Inferior parietal cortex (tissue), 1 donor: ENCODE results near the gene ACTR5.

ENCODE experiments used
- DNase-seq: peaks from one replicate; pipeline ENCODE4 v3.0.0-alpha.2; 2016; ENCODE audit errors: extremely low spot score

ACTR5 gene

GRCh38 chr20:38728911-38729642 lies 19.2 kb upstream of the ACTR5 start:
- no peak for DNase-seq

DNA sequence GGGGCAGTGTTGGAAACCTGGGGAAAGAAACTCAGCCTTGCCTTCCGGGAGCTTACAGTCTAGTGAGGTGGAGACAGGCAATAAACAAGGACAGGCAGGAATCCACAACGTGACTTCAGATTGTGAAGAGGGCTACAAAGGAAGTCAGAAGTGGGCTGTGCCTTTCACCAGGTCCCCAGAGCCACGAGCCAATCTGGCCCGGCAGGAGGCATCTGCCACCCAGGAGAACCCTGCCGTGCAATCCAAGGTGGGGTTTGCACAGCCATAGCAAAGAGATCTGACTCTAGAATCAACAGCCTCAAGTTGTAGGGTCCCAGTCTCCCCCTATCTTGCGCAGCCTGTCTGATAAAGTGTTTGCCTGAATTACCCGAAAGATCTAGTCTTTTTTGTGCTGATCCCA lies 18.5 kb upstream of the ACTR5 start:
- DNase-seq, result no peak

DNA sequence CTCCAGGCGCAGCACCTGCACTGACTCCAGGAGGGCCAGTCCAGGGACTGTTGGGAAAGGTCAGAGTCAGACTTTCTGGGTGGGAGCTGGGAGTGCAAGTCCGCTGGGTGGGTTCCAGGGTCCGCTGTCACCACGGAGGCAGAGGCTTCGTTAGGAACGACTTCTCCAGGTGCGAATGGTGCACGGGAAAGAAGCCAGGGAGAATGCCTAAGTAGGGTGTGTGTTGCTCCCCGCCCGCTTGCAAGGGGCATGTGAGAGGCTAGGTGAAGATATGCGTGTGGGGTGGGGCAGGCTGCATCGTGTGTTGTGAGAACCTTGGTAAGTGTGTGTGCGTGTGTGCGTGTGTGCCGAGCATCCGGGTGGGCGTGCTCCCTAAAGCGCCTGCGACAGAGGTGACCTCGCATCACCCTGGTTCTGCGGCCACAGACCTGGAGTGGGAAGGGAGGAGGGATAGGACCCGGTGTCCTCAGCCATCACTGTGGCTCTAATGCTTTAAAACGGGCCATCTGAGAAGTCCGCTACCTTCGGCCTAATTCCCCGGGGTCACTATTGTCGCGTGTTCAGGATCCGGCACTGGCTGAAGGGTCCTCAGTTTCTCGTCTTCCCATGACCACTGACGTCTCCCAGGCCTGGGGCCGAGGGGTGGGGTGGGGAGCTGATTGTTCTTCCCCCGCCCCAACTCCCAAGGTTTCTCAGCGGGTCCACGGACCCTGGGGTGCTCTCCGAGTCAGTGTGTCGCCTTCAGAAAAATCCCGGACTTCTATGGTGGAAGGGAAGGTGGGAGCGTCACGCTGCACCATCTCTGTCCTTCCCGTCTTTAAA lies 17.9 kb upstream of the ACTR5 start:
- no peak for DNase-seq

DNA sequence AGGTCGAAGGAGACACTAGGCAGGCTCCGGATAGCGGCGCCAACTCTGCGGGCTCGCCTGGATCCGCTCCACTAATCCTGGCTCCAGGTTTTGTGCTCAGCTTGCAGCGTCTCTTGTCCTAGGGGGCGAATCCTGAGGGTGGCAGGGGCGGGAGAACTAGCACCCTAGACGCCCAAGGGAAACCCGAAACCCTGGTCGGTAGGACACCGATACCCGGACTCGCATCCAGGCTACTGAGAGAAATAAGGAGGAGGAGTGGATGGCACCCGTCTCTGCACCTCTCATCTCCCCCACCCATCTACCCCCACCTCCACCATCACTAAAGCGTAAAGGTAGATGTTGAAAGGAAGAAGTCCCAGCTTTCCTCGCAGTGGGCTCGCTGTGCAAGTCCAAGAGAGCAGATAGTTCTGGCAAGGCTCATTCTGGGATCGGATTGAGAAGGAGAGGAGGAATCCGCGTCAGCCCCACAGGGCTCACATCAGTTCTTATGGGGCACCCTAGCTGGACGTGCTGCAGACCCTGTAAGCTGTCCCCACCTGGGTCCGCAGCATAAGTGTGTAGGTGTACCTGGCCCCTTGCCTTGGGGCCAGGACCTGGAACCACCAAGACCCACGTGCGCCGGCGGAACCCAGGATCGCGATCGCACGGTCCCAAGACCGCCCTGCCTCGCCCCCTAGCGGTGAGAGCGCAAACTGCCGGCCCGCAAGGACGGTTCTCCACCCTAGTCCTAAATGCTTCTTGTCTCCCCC lies 17.1 kb upstream of the ACTR5 start:
- peak; percentile 67 for DNase-seq

DNA sequence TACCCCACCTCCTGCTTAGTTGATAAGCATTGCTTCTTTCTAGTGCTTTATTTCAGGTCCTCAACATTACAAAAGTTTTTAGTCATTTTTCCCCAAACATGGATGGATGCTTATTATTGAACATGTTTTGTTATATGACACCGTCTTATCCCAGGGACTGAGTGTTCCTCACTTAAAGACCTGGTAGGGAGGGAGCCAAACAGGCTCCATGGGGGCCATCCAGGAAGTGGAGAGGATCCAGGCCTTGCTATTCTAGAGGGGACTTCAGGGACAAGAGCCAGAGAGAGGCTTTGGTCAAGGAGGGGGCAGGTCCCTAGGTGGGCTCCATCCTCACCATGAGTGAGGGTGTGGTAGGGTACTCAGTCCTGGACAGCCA lies 16.5 kb upstream of the ACTR5 start:
- no peak for DNase-seq

- no peak for DNase-seq
Observed at GRCh38 chr20:38732981-38733380, 15.3 kb upstream of the ACTR5 start.

DNA sequence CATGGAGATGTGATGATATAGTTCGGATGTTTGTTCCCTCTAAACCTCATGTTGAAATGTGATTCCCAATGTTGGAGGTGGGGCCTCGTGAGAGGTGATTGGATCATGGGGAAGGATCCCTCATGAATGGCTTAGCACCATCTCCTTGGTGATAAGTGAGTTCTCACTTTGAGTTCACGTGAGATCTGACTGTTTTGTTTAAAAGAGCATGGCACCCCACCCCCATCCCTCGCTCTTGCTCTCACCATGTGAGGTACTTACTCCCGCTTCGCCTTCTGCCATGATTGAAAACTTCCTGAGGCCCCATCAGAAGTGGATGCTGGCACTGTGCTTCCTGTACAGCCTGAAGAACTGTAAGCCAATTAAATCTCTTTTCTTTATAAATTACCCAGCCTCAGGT lies 13.1 kb upstream of the ACTR5 start:
- no peak for DNase-seq

- no peak for DNase-seq
Observed at GRCh38 chr20:38737887-38738286, 10.4 kb upstream of the ACTR5 start.

- DNase-seq, result no peak
Observed at GRCh38 chr20:38745757-38746156, 2.5 kb upstream of the ACTR5 start.

DNA sequence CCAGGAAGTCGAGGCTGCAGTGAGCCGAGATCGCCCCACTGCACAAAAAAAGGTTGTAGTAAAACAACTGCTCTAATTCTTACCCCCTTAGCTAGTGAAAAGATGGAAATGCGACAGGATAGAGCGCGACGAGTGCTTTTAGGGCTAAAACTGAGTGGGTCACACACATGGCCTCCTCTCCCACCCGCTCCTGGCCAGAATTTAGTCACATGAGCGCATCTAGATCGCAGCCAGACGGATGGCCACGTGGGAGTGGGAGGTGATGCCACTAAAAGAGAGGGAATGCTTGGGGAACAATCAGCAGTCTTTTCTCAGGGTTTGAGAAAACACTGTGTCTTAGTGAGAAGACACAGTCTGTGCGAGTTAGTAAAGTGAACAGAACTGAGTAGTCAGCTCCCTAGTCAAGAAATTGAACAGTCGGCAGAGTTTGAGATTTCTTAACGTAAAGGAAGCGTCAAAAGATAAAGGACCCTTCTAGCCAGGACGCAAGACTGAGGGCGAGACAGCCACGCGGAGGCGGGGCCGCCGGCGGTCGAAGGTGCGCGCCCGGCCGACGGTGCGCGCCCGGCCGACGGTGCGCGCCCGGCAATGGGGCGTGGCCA lies 664 bp upstream of the ACTR5 start:
- DNase-seq, result no peak

GRCh38 chr20:38748861-38749149 lies 545 bp downstream of the ACTR5 start:
- DNase-seq, result no peak

- peak; percentile 74 for DNase-seq
Observed at GRCh38 chr20:38751360-38751976, 3.2 kb downstream of the ACTR5 start.

DNA sequence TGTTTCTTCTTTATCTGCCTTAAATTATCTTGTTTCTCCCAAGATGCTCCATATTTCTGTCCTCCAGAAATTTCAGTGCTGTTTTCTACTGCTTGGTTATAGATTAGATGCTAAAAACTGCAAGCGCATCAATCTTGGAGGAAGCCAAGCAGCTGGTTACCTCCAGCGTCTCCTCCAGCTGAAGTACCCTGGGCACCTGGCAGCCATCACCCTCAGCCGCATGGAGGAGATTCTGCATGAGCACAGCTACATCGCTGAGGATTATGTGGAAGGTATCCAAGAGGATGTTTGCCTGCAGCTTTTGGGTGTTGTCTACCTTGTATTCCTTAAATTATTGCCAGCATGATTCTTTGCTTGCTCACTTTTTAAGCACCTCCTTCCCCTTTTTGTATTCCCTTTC lies 3.8 kb downstream of the ACTR5 start:
- no peak for DNase-seq

DNA sequence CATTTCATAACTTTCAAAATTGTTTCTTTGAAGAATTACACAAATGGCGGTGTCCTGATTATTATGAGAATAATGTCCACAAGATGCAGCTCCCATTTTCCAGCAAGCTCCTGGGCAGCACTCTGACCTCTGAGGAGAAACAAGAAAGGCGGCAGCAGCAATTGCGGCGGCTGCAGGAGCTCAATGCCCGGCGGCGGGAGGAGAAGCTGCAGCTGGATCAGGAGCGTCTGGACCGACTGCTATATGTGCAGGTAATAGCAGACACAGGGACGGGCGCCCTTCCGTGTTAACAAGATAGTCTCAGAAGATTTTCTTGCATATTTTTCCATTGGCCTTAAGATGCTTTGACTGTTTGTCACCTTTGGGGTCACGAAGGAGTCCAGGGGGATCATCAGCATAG lies 6.7 kb downstream of the ACTR5 start:
- no peak for DNase-seq

GRCh38 chr20:38755324-38755910 lies 7.2 kb downstream of the ACTR5 start:
- DNase-seq, result no peak

- no peak for DNase-seq
Observed at GRCh38 chr20:38757145-38757775, 9.0 kb downstream of the ACTR5 start.

DNA sequence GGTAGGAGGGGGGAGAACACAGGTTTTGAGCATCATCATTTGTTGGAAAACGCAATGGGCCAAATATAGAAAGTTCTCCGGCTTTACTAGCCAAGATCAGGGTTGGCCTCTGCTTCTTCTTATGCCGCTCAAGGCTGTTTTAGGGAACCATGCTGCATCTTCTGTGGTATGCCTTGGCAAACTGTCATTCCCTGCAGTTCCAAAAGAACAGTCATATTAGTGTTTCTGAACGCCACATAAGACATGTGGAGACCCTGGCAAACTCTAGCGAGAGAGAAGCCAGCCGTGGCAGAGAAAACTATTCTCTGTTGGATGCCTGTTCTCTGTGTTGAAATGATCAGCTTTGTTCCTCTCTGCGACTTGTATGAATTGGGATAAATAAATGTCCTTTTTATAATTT lies 10.8 kb downstream of the ACTR5 start:
- DNase-seq, result peak; percentile 28

GRCh38 chr20:38760978-38761377 lies 12.7 kb downstream of the ACTR5 start:
- no peak for DNase-seq

DNA sequence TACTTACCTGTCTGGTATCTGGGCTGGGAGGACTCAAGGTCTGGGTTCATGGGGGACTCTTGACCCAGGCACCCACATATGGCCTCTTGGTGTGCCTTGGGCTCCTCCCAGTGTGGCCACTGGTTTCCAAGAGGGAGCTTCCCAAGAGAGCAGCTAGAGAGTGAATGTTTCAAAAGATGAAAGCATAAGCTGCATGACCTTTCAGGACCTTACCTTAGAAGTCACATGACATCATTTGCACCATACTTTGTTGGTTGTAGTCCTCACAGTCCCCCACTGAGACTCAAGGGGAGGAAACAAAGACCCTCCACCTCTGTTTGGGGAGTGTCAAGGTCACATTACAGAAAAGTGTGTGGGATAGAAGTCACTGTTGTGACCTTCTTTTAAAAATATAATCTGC lies 13.9 kb downstream of the ACTR5 start:
- DNase-seq, result no peak

GRCh38 chr20:38763616-38764015 lies 15.4 kb downstream of the ACTR5 start:
- no peak for DNase-seq
